ENCODE results near the gene DTWD2. TPM values are rescaled to one million over a fixed set of nuclear protein-coding genes. Genes with fewer than 3 reads are reported as not detected.
"Not testable (repeated sequence)": the region's sequence is repeated elsewhere in the genome, so short reads cannot be mapped to it uniquely, and the experiment has no call there.

The DTWD2 gene
- polyA plus RNA-seq, 1 experiment: 1.8 TPM

DNA sequence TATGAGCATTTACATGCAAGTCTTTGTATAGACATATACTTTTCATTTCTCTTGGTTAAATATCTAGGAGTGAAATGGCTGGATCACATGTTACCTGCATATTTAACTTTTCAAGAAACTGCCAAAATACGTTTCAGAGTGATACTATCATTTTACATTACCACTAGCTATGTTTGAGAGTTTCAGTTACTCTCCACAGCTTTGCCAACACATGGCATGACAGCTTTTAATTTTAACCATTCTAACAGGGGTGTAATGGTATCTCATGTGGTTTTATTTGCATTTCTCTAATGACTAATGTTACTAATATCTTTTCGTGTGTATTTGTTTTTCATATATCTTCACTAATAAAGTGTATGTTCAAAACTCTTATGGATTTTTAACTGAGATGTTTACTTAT, 99.8 kb downstream of the DTWD2 start:
- POLR2A ChIA-PET: no interaction called here
- CTCF ChIA-PET: no interaction called here
- TF ChIP-seq, protein P1, sequence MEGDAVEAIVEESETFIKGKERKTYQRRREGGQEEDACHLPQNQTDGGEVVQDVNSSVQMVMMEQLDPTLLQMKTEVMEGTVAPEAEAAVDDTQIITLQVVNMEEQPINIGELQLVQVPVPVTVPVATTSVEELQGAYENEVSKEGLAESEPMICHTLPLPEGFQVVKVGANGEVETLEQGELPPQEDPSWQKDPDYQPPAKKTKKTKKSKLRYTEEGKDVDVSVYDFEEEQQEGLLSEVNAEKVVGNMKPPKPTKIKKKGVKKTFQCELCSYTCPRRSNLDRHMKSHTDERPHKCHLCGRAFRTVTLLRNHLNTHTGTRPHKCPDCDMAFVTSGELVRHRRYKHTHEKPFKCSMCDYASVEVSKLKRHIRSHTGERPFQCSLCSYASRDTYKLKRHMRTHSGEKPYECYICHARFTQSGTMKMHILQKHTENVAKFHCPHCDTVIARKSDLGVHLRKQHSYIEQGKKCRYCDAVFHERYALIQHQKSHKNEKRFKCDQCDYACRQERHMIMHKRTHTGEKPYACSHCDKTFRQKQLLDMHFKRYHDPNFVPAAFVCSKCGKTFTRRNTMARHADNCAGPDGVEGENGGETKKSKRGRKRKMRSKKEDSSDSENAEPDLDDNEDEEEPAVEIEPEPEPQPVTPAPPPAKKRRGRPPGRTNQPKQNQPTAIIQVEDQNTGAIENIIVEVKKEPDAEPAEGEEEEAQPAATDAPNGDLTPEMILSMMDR (IDR thresholded peaks at IDR 0.05; ENCODE audit: insufficient read depth, low read depth, low read length): no peak
- Histone ChIP-seq H3K36me3 (ENCODE audit: control insufficient read depth, insufficient read depth, low read length) (no peaks in the 10 kb centered on the region), H3K27me3 (ENCODE audit: control insufficient read depth, insufficient read depth, low read length) (no peaks in the 10 kb centered on the region), H3K4me3 (ENCODE audit: low read depth, low read length) (no peak overlapping the region)
- DNase-seq (ENCODE audit: low read depth): no peak

DNA sequence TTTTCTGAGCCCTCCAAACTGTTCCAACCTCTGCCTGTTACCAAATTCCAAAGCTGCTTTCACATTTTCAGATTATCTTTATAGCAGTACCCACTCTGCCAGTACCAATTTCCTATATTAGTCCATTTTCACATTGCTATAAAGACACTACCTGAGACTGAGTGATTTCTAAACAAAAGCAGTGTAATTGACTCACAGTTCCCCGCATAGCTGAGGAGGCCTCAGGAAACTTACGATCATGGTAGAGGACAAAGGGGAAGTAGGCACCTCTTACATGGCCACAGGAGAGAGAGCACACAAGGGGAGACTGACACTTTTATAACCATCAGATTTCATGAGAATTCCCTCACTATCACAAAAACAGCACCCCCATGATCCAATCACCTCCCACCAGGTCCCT, 105.0 kb downstream of the DTWD2 start:
- DNase-seq (ENCODE audit: low read depth): no peak
- Histone ChIP-seq H3K27me3 (ENCODE audit: control insufficient read depth, insufficient read depth, low read length) (no peaks in the 10 kb centered on the region), H3K36me3 (ENCODE audit: control insufficient read depth, insufficient read depth, low read length) (no peaks in the 10 kb centered on the region), H3K4me3 (ENCODE audit: low read depth, low read length) (no peak overlapping the region)
- ChIA-PET POLR2A (no interaction called here), CTCF (no interaction called here)
- TF ChIP-seq, protein P1 (IDR thresholded peaks at IDR 0.05; ENCODE audit: insufficient read depth, low read depth, low read length): no peak

DNA sequence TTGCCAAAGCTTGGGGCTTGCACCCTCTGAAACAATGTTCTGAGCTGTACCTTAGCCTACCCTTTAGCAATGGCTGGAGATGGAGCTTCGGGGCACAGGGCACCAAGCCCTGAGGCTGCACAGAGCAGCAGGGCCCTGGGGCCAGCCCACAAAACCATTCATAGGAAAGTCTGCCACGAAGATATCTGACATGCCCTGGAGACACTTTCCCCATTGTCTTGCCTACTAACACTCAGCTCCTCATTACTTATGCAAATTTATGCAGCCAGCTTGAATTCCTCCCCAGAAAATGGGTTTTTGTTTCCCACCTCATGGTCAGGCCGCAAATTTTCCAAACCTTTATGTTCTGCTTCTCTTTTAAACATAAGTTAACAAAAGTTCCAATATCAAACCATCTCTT, 105.7 kb downstream of the DTWD2 start:
- TF ChIP-seq, protein P1 (IDR thresholded peaks at IDR 0.05; ENCODE audit: insufficient read depth, low read depth, low read length): no peak
- no peak for DNase-seq (ENCODE audit: low read depth)
- H3K27me3 ChIP-seq (ENCODE audit: control insufficient read depth, insufficient read depth, low read length): no peaks in the 10 kb centered on the region
- H3K36me3 ChIP-seq (ENCODE audit: control insufficient read depth, insufficient read depth, low read length): no peaks in the 10 kb centered on the region
- no peak overlapping the region for H3K4me3 ChIP-seq (ENCODE audit: low read depth, low read length)
- POLR2A ChIA-PET: no interaction called here
- CTCF ChIA-PET: no interaction called here

DNA sequence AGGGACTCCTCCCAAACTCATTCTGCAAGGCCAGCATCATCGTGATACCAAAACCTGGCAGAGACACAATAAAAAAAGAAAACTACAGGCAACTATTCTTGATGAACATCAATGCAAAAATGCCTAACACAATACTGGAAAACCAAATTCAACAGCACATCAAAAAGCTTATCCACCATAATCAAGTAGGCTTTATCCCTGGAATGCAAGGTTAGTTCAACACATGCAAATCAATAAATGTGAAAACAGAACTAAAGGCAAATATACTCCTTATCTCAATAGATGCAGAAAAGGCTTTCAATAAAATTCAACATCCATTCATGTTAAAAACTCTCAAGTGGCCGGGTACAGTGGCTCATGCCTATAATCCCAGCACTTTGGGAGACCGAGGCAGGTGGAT, 111.5 kb downstream of the DTWD2 start:
- H3K27me3 ChIP-seq (ENCODE audit: control insufficient read depth, insufficient read depth, low read length); H3K36me3 ChIP-seq (ENCODE audit: control insufficient read depth, insufficient read depth, low read length); POLR2A ChIA-PET; H3K4me3 ChIP-seq (ENCODE audit: low read depth, low read length); DNase-seq (ENCODE audit: low read depth); CTCF ChIA-PET: not testable (repeated sequence)

DNA sequence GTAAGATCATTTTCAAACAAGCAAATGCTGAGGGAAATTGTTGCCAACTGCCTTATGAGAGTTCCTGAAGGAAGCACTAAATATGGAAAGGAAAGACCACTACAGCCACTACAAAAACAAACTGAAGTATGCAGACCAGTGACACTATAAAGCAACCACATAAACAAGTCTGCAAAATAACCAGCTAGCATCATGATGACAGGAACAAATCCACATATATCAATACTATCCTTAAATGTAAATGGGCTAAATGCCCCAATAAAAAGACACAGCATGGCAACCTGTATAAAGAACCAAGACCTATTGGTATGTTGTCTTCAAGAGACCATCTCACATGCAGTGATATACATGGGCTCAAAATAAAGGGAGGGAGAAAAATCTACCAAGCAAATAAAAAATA, 113.2 kb downstream of the DTWD2 start:
- Histone ChIP-seq H3K27me3 (ENCODE audit: control insufficient read depth, insufficient read depth, low read length) (no peaks in the 10 kb centered on the region), H3K4me3 (ENCODE audit: low read depth, low read length) (no peak overlapping the region), H3K36me3 (ENCODE audit: control insufficient read depth, insufficient read depth, low read length) (no peaks in the 10 kb centered on the region)
- TF ChIP-seq, protein P1 (IDR thresholded peaks at IDR 0.05; ENCODE audit: insufficient read depth, low read depth, low read length): no peak
- CTCF ChIA-PET: no interaction called here
- no peak for DNase-seq (ENCODE audit: low read depth)
- POLR2A ChIA-PET: no interaction called here

DNA sequence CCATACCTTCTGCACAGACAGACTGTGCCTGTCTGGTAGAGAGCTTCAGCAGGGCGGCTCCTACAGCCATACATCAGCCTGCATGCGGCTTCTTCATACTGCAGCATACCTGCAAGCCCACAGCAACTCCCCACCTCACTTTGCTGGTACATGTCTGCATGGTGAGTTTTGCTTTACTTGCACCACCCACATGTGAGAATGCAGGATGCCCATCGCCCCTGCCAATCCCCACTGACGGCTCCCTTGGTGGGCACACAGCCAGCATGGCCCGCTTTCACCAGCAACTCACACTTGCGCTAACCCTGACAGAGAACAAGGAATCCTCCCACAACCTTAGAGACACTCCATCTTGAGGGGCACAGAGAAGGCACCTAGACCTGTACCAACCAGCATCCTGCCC, 114.9 kb downstream of the DTWD2 start:
- Histone ChIP-seq H3K27me3 (ENCODE audit: control insufficient read depth, insufficient read depth, low read length) (no peaks in the 10 kb centered on the region), H3K36me3 (ENCODE audit: control insufficient read depth, insufficient read depth, low read length) (no peaks in the 10 kb centered on the region), H3K4me3 (ENCODE audit: low read depth, low read length) (no peak overlapping the region)
- POLR2A ChIA-PET: no interaction called here
- TF ChIP-seq, protein P1 (IDR thresholded peaks at IDR 0.05; ENCODE audit: insufficient read depth, low read depth, low read length): no peak
- CTCF ChIA-PET: no interaction called here
- DNase-seq (ENCODE audit: low read depth): no peak
